Osteoblast (primary cell): ENCODE results near the gene LPA. TPM values are rescaled to one million over a fixed set of nuclear protein-coding genes. Genes with fewer than 3 reads are reported as not detected.

Experiments used
- DNase-seq: peaks from one replicate; pipeline ENCODE4 v3.0.0; 2011; ENCODE audit warnings: low spot score, mixed read lengths; ENCODE audit not compliant: insufficient read length; ENCODE audit errors: missing footprints
- H2AFZ ChIP-seq: 2 replicates; pipeline ENCODE4 v1.6.0; 2011; ENCODE audit warnings: mild to moderate bottlenecking, low read length
- H3K27ac ChIP-seq: 2 replicates; pipeline ENCODE4 v1.5.1; 2011; ENCODE audit warnings: mild to moderate bottlenecking, low read depth, low read length, moderate library complexity
- H3K27me3 ChIP-seq: 2 replicates; pipeline ENCODE4 v1.6.0; 2012; ENCODE audit warnings: mild to moderate bottlenecking, control low read depth, inconsistent platforms, low read length, moderate library complexity; ENCODE audit not compliant: insufficient read depth
- H3K36me3 ChIP-seq: 2 replicates; pipeline ENCODE4 v1.5.1; 2011; ENCODE audit warnings: mild to moderate bottlenecking, low read length, control low read depth, moderate library complexity; ENCODE audit not compliant: insufficient read depth
- H3K4me1 ChIP-seq: 2 replicates; pipeline ENCODE4 v1.5.1; 2011; ENCODE audit warnings: mild to moderate bottlenecking, low read length, control low read depth, moderate library complexity; ENCODE audit not compliant: insufficient read depth
- H3K4me2 ChIP-seq: 2 replicates; pipeline ENCODE4 v1.6.0; 2011; ENCODE audit warnings: mild to moderate bottlenecking, low read length; ENCODE audit not compliant: insufficient read depth
- H3K4me3 ChIP-seq: fragments of 200-600 bp; sonication (generic); 3 replicates; pipeline ENCODE4 v1.5.1; 2012; ENCODE audit warnings: mild to moderate bottlenecking, low read length, inconsistent platforms; ENCODE audit not compliant: insufficient read depth
- H3K79me2 ChIP-seq: 2 replicates; pipeline ENCODE4 v1.6.0; 2012; ENCODE audit warnings: mild to moderate bottlenecking, low read length, control low read depth, inconsistent platforms; ENCODE audit not compliant: insufficient read depth
- H3K9me3 ChIP-seq: 2 replicates; pipeline ENCODE4 v1.5.1; 2011; ENCODE audit warnings: low read depth, low read length, control low read depth
- H4K20me1 ChIP-seq: 2 replicates; pipeline ENCODE4 v1.6.0; 2012; ENCODE audit warnings: mild to moderate bottlenecking, low read length, control low read depth; ENCODE audit not compliant: insufficient read depth
- CTCF ChIP-seq: IDR thresholded peaks from 2 replicates; pipeline ENCODE4 v1.5.1; 2011; ENCODE audit warnings: mild to moderate bottlenecking, low read depth, low read length, moderate library complexity; ENCODE audit errors: extremely low read depth
- total RNA-seq: library from RNA; depleted of rRNA; stranded (reverse); fragments of >200 nt; gene quantifications from 2 replicates; pipeline ENCODE4 v1.2.3, GENCODE V29; 2012

Gene LPA
- total RNA-seq, 1 donor, result not detected

- H3K27ac ChIP-seq, result no peak overlapping the region
- no peaks in the 10 kb centered on the region for H4K20me1 ChIP-seq
- no peak for DNase-seq
- H3K4me3 ChIP-seq, result peak overlapping the region; percentile 76
- no peaks in the 10 kb centered on the region for H3K27me3 ChIP-seq
- H3K4me2 ChIP-seq, result peak overlapping the region; percentile 86
- H3K36me3 ChIP-seq, result no peaks in the 10 kb centered on the region
- peaks cover 4% of the 10 kb centered on the region for H3K4me1 ChIP-seq
- H2AFZ ChIP-seq, result peak overlapping the region; percentile 95
- no peaks in the 10 kb centered on the region for H3K79me2 ChIP-seq
- TF ChIP-seq CTCF, result peak; percentile 91
- H3K9me3 ChIP-seq, result no peaks in the 10 kb centered on the region
Observed at GRCh38 chr6:160519603-160520042, 144.5 kb downstream of the LPA start.

GRCh38 chr6:160519133-160519532, 144.9 kb downstream of the LPA start:
- no peak for TF ChIP-seq CTCF
- no peak overlapping the region for H3K27ac ChIP-seq
- H3K4me1 ChIP-seq, result peaks cover 4% of the 10 kb centered on the region
- no peaks in the 10 kb centered on the region for H4K20me1 ChIP-seq
- H3K36me3 ChIP-seq, result no peaks in the 10 kb centered on the region
- H3K4me3 ChIP-seq, result no peak overlapping the region
- no peak for DNase-seq
- no peak overlapping the region for H3K4me2 ChIP-seq
- H3K27me3 ChIP-seq, result no peaks in the 10 kb centered on the region
- H3K9me3 ChIP-seq, result no peaks in the 10 kb centered on the region
- no peaks in the 10 kb centered on the region for H3K79me2 ChIP-seq
- no peak overlapping the region for H2AFZ ChIP-seq

GRCh38 chr6:160513836-160514235, 150.2 kb downstream of the LPA start:
- H2AFZ ChIP-seq, result no peak overlapping the region
- no peaks in the 10 kb centered on the region for H3K36me3 ChIP-seq
- H3K4me1 ChIP-seq, result no peaks in the 10 kb centered on the region
- H3K27me3 ChIP-seq, result no peaks in the 10 kb centered on the region
- H3K9me3 ChIP-seq, result no peaks in the 10 kb centered on the region
- H4K20me1 ChIP-seq, result no peaks in the 10 kb centered on the region
- no peak for DNase-seq
- no peak overlapping the region for H3K4me3 ChIP-seq
- no peak overlapping the region for H3K27ac ChIP-seq
- H3K4me2 ChIP-seq, result no peak overlapping the region
- no peaks in the 10 kb centered on the region for H3K79me2 ChIP-seq
- no peak for TF ChIP-seq CTCF

- H3K4me1 ChIP-seq, result no peaks in the 10 kb centered on the region
- H3K36me3 ChIP-seq, result no peaks in the 10 kb centered on the region
- TF ChIP-seq CTCF, result no peak
- no peaks in the 10 kb centered on the region for H3K27me3 ChIP-seq
- H3K79me2 ChIP-seq, result no peaks in the 10 kb centered on the region
- no peak overlapping the region for H2AFZ ChIP-seq
- no peaks in the 10 kb centered on the region for H4K20me1 ChIP-seq
- no peaks in the 10 kb centered on the region for H3K9me3 ChIP-seq
- H3K4me2 ChIP-seq, result no peak overlapping the region
- no peak overlapping the region for H3K27ac ChIP-seq
- H3K4me3 ChIP-seq, result no peak overlapping the region
- DNase-seq, result no peak
Observed at GRCh38 chr6:160510976-160511617, 153.0 kb downstream of the LPA start.
